ENCODE results near the gene RAD51C.

The RAD51C gene

GRCh38 chr17:58785097-58785496 lies 92.7 kb downstream of the RAD51C start:
- Mint-ChIP-seq H3K27ac (no peak overlapping the region), H3K9me3 (no peaks in the 10 kb centered on the region), H3K27me3 (peaks cover 7% of the 10 kb centered on the region), H3K4me1 (ENCODE audit: low read depth) (peaks cover 12% of the 10 kb centered on the region), H3K36me3 (ENCODE audit: low read depth) (no peaks in the 10 kb centered on the region), H3K4me3 (no peak overlapping the region)

Measured in stimulated activated naive CD8-positive, alpha-beta T cell treated with anti-CD3 and anti-CD28 coated beads, Interleukin-15, Interleukin-2, amounts not matched to agents 100 ng/mL and 50 ng/mL, for 24 hours (primary cell).